Neutrophil (primary cell): ENCODE results near the gene SMYD5.

Source experiments
- H3K27ac ChIP-seq: fragments of 200-600 bp; sonication (generic); 2 replicates; pipeline ENCODE4 v1.5.1; 2016; ENCODE audit warnings: mild to moderate bottlenecking, moderate library complexity
- H3K27me3 ChIP-seq: fragments of 200-600 bp; sonication (generic); 2 replicates; pipeline ENCODE4 v1.6.0; 2016; ENCODE audit warnings: mild to moderate bottlenecking
- H3K36me3 ChIP-seq: fragments of 200-600 bp; sonication (generic); 2 replicates; pipeline ENCODE4 v1.5.1; 2017
- H3K4me1 ChIP-seq, 2 experiments: fragments of 200-600 bp in 1 of 2; sonication (generic) in 1 of 2; 1 replicate in 1 of 2; 2 replicates in 1 of 2; pipeline versions ENCODE4 v1.5.1 to v1.6.1; 2013 to 2016; ENCODE audit warnings: low read depth in 1 of 2, low read length in 1 of 2, mild to moderate bottlenecking in 1 of 2, moderate library complexity in 1 of 2; ENCODE audit not compliant: control insufficient read depth in 1 of 2, insufficient read depth in 1 of 2
- H3K4me3 ChIP-seq, 2 experiments: fragments of 200-600 bp in 1 of 2; sonication (generic) in 1 of 2; 1 replicate in 1 of 2; 2 replicates in 1 of 2; pipeline ENCODE4 v1.5.1; 2013 to 2016; ENCODE audit warnings: low read depth in 1 of 2, low read length in 1 of 2, mild to moderate bottlenecking in 1 of 2, moderate library complexity in 1 of 2
- H3K9me3 ChIP-seq: fragments of 200-600 bp; sonication (generic); 2 replicates; pipeline ENCODE4 v1.5.1; 2016
- TF ChIP-seq, protein P1 (sequence below): fragments of 200-600 bp; sonication (generic); IDR thresholded peaks from 2 replicates; pipeline ENCODE4 v1.5.1; 2016; ENCODE audit warnings: antibody characterized with exemption

The SMYD5 gene

DNA sequence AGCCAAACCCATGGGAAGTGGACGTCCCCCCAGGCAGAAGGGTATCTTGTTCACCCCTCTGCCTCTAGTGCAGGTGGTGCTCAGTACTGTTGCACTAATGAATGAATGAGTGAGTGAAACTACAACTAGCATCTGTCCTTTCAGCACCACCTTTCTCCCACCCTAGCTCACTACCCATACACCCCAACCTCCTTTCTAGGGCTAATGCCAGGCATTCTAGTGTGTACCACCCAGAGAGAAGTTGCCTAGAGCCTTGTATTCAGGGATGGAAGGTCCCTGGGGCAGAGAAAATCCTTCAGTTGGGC is 42.5 kb downstream of the SMYD5 start:
- TF ChIP-seq, protein P1, sequence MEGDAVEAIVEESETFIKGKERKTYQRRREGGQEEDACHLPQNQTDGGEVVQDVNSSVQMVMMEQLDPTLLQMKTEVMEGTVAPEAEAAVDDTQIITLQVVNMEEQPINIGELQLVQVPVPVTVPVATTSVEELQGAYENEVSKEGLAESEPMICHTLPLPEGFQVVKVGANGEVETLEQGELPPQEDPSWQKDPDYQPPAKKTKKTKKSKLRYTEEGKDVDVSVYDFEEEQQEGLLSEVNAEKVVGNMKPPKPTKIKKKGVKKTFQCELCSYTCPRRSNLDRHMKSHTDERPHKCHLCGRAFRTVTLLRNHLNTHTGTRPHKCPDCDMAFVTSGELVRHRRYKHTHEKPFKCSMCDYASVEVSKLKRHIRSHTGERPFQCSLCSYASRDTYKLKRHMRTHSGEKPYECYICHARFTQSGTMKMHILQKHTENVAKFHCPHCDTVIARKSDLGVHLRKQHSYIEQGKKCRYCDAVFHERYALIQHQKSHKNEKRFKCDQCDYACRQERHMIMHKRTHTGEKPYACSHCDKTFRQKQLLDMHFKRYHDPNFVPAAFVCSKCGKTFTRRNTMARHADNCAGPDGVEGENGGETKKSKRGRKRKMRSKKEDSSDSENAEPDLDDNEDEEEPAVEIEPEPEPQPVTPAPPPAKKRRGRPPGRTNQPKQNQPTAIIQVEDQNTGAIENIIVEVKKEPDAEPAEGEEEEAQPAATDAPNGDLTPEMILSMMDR = no peak
- Histone ChIP-seq H3K4me3 (no peak overlapping the region), H3K27ac (no peak overlapping the region), H3K36me3 (peaks cover 37% of the 10 kb centered on the region), H3K9me3 (no peaks in the 10 kb centered on the region), H3K4me1 (no peaks in the 10 kb centered on the region), H3K27me3 (no peaks in the 10 kb centered on the region)

GRCh38 chr2:73257021-73257420 is 43.0 kb downstream of the SMYD5 start:
- no peak overlapping the region for H3K27ac ChIP-seq
- H3K36me3 ChIP-seq = peaks cover 33% of the 10 kb centered on the region
- H3K4me3 ChIP-seq = no peak overlapping the region
- no peaks in the 10 kb centered on the region for H3K9me3 ChIP-seq
- H3K27me3 ChIP-seq = no peaks in the 10 kb centered on the region
- H3K4me1 ChIP-seq = no peaks in the 10 kb centered on the region
- TF ChIP-seq, protein P1 = no peak

- Histone ChIP-seq H3K27ac (no peak overlapping the region), H3K36me3 (peaks cover 27% of the 10 kb centered on the region), H3K27me3 (no peaks in the 10 kb centered on the region), H3K9me3 (no peaks in the 10 kb centered on the region), H3K4me1 (no peaks in the 10 kb centered on the region), H3K4me3 (no peak overlapping the region)
- TF ChIP-seq, protein P1 = no peak
Observed at GRCh38 chr2:73257425-73258125, 43.5 kb downstream of the SMYD5 start.

GRCh38 chr2:73258186-73258912 is 44.3 kb downstream of the SMYD5 start:
- Histone ChIP-seq H3K27me3 (no peaks in the 10 kb centered on the region), H3K9me3 (no peaks in the 10 kb centered on the region), H3K36me3 (peaks cover 20% of the 10 kb centered on the region), H3K27ac (no peak overlapping the region), H3K4me1 (no peaks in the 10 kb centered on the region), H3K4me3 (no peak overlapping the region)
- TF ChIP-seq, protein P1 = no peak

DNA sequence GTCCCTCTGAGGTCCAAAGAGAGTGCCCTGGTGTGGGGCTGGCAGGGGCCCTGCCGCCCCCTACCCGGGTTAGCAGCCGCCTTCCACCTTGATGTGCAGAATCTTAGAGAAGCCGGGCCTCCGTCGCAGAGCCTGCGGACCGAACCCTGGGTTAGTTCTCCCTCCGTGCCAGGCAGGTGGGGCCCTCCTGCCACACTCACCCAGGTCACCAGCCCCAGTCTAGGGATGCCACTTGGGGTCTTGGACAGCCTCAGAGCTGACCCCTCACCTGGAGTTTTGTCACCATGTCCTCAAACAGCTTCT is 44.8 kb downstream of the SMYD5 start:
- H3K4me1 ChIP-seq = no peaks in the 10 kb centered on the region
- H3K27me3 ChIP-seq = no peaks in the 10 kb centered on the region
- peaks cover 14% of the 10 kb centered on the region for H3K36me3 ChIP-seq
- H3K27ac ChIP-seq = no peak overlapping the region
- no peak overlapping the region for H3K4me3 ChIP-seq
- H3K9me3 ChIP-seq = no peaks in the 10 kb centered on the region
- TF ChIP-seq, protein P1 = no peak
